AG04450 (cell line): ENCODE results near the gene ABAT. TPM values are rescaled to one million over a fixed set of nuclear protein-coding genes. Genes with fewer than 3 reads are reported as not detected.

Source experiments
- CTCF ChIA-PET: fragments of 300-600, 350-600 bp; formaldehyde crosslinking; extraction: SDS; loops from one replicate; lab custom pipeline; 2022; ENCODE audit warnings: antibody characterized with exemption, inconsistent platforms; lab: Charles Lee
- POLR2A ChIA-PET: fragments of 350-600 bp; formaldehyde crosslinking; extraction: SDS; loops from one replicate; lab custom pipeline; 2021; ENCODE audit warnings: antibody characterized with exemption, inconsistent platforms; lab: Yijun Ruan, JAX
- DNase-seq: peaks from one replicate; pipeline ENCODE4 v3.0.0-alpha.2; 2011; ENCODE audit warnings: low read depth, low spot score
- H3K27ac ChIP-seq: one replicate; pipeline ENCODE4 v1.5.1; 2012; ENCODE audit warnings: low read depth, low read length, control low read depth
- H3K27me3 ChIP-seq: one replicate; pipeline ENCODE4 v1.6.0; 2012; ENCODE audit warnings: low read length; ENCODE audit not compliant: control insufficient read depth, insufficient read depth
- H3K4me3 ChIP-seq: 2 replicates; pipeline ENCODE4 v1.5.1; 2011; ENCODE audit warnings: mild to moderate bottlenecking, low read depth, low read length, control low read depth
- H3K9me3 ChIP-seq: 2 replicates; pipeline ENCODE4 v1.5.1; 2012; ENCODE audit warnings: low read length; ENCODE audit not compliant: control insufficient read depth, insufficient read depth
- polyA minus RNA-seq: library from RNA; depleted of rRNA, polyadenylated mRNA; stranded (reverse); fragments of >200 nt; gene quantifications from 2 replicates; pipeline ENCODE4 v1.2.3, GENCODE V29; 2011; rRNA and poly(A)+ RNA removed
- polyA plus RNA-seq: library from polyadenylated mRNA; depleted of rRNA; stranded (reverse); fragments of >200 nt; gene quantifications from 2 replicates; pipeline ENCODE4 v1.2.3, GENCODE V29; 2011; rRNA removed
- TF ChIP-seq, protein P1 (sequence below): IDR thresholded peaks from 2 replicates; pipeline ENCODE4 v1.5.1; 2011; ENCODE audit warnings: low read depth, low read length, control low read depth, inconsistent platforms

The ABAT gene
- 6.6 and 7.2 TPM in 2 replicates for polyA plus RNA-seq
- polyA minus RNA-seq, result 3.4 and 4.6 TPM in 2 replicates

DNA sequence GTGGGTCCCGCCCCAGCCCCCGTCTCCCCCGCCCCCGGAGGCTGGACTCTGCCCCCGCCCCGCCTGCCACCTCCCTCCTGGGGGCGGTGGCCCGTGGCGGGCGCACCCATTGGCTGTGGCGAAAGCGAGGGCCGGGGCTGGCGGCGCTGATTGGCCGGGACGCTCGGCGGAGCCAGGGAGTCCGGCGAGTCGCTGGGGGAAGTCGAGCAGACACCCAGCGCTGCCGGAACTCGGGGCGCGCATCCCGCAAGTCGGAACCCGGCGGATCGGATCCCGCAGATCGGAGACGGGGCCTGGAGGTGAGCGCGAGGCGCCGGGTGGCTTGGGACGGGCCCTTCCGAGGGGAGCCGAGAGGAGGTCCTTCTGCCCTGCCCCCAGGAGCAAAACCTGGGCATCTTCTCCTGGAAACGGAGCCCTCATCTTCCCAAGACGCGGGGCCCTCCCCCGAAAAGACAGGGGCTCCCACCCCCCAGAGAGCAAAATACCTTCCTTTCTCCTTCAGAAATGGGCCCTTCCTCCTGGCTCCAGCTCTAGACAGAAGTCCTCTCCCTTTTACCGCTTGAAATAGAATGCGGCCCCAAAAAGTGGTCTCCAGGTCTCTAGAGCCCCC lies at the start of gene ABAT:
ABAT (plus strand) TSS at position 205 of the 610 bp plus-strand sequence. CDS start 61,123 bp downstream, outside the sequence.
- Histone ChIP-seq H3K27ac (no peak within 1 kb of the TSS), H3K27me3 (peaks cover 2% of the 10 kb centered on the region), H3K9me3 (peaks cover 1% of the 10 kb centered on the region; the same call in 1 of the 2 replicates), H3K4me3 (peak within 1 kb of the TSS; percentile 79)
- POLR2A ChIA-PET, result no interaction called here
- TF ChIP-seq, protein P1, sequence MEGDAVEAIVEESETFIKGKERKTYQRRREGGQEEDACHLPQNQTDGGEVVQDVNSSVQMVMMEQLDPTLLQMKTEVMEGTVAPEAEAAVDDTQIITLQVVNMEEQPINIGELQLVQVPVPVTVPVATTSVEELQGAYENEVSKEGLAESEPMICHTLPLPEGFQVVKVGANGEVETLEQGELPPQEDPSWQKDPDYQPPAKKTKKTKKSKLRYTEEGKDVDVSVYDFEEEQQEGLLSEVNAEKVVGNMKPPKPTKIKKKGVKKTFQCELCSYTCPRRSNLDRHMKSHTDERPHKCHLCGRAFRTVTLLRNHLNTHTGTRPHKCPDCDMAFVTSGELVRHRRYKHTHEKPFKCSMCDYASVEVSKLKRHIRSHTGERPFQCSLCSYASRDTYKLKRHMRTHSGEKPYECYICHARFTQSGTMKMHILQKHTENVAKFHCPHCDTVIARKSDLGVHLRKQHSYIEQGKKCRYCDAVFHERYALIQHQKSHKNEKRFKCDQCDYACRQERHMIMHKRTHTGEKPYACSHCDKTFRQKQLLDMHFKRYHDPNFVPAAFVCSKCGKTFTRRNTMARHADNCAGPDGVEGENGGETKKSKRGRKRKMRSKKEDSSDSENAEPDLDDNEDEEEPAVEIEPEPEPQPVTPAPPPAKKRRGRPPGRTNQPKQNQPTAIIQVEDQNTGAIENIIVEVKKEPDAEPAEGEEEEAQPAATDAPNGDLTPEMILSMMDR, result no peak
- CTCF ChIA-PET, result interaction anchor here (0.7 to 1.1 kb wide), 2 partner anchors 14 to 117 kb away, joined by 3 to 5 read pairs; no protein-coding TSS in a partner anchor
- DNase-seq, result peak; percentile 16

DNA sequence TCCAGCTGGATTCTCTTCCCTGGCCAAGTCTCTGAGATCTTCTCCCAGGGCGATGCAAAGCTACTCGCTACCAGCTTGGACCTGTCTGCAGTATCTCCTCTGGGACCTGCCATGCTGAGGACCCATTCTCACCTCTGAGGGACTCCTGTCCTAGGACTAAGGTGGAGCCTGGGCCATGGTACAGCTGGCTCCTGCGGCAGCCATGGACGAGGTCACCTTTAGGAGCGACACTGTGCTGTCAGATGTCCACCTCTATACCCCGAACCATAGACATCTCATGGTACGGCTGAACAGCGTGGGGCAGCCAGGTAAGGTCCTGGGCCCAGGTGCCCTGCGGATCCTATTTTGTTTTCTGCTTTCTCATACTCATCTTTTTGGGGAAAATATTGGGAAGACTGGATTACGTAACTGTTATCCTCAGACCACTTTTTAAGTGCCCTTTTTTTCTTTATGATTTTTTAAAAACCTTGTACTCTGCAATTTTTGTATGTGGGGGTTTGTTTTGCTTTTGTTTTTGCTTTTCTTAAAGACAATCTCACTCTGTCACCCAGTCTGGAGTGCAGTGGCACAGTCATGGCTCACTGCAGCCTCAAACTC lies 48.8 kb upstream of the ABAT start:
- H3K9me3 ChIP-seq, result no peaks in the 10 kb centered on the region
- H3K27me3 ChIP-seq, result no peaks in the 10 kb centered on the region
- H3K4me3 ChIP-seq, result no peak overlapping the region
- POLR2A ChIA-PET, result no interaction called here
- TF ChIP-seq, protein P1, result no peak
- no peak for DNase-seq
- H3K27ac ChIP-seq, result no peak overlapping the region
- CTCF ChIA-PET, result interaction anchor here (2.0 kb wide), 1 partner anchor 10 kb away, joined by 6 read pairs; no protein-coding TSS in a partner anchor

DNA sequence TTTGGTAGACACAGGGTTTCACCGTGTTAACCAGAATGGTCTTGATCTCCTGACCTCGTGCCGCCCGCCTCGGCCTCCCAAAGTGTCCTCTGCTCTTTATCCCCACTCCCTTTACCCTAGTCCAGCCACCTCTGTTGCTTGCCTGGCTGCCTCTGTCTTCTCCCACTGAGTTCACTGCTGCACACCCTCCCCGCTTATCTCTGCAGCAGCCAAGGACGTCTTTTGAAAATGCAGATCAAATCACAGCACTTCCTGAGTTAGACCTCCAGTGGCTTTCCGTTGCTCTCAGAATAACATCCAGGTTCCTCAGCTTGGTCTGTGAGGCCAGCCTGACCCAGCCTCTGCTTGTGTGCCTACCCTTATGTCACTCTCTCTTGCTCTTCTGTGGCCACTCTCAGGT lies 47.5 kb upstream of the ABAT start:
- Histone ChIP-seq H3K9me3 (no peaks in the 10 kb centered on the region), H3K27ac (no peak overlapping the region), H3K27me3 (no peaks in the 10 kb centered on the region), H3K4me3 (no peak overlapping the region)
- ChIA-PET CTCF (interaction anchor here (0.7 kb wide), 1 partner anchor 164 kb away, joined by 8 read pairs; no protein-coding TSS in a partner anchor), POLR2A (interaction anchor here (0.6 kb wide), 1 partner anchor 9 kb away, joined by 9 read pairs; no protein-coding TSS in a partner anchor)
- DNase-seq, result no peak
- TF ChIP-seq, protein P1, result no peak

DNA sequence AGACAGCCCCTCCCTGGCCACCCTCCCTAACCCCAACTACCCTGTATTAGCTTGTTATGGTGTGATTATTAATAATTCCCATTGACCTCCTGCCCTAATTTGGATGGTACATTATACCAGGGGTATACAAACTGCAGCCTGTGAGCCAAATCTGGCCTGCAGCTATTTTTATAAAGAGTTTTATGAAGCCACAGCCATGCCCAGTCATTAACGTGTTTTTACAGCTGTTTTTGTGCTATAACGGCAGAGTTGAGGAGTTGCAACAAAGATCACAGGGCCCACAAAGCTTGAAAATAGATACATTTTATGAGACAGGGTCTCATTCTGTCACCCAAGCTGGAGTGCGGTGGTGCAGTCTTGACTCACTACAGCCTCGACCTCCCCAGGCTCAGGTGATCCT lies 47.0 kb upstream of the ABAT start:
- CTCF ChIA-PET, result no interaction called here
- Histone ChIP-seq H3K27me3 (no peaks in the 10 kb centered on the region), H3K27ac (no peak overlapping the region), H3K4me3 (no peak overlapping the region), H3K9me3 (no peaks in the 10 kb centered on the region)
- POLR2A ChIA-PET, result no interaction called here
- TF ChIP-seq, protein P1, result no peak
- DNase-seq, result no peak
